Measurements from ENCODE around the gene OTOR.

DNA sequence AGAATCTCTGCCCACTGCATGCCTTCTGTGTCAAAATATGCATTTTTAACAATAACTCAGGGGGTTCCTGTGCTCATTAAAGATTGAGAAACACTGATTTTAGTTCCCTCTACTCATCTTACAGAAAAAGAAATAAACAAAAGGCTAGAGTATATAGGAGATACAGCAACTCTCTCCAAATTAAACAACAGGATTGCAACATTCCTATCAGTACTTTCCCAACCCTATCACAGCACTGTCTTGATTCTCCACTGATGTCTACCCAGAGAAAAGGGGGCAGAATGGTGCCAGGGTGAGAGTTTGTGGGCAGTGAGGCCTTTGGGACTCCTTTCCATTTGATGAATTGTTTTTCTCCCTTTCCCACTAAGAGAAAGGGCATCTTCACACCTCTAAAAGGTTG is 4.7 kb downstream of the OTOR start:
- TF ChIP-seq, protein P1, sequence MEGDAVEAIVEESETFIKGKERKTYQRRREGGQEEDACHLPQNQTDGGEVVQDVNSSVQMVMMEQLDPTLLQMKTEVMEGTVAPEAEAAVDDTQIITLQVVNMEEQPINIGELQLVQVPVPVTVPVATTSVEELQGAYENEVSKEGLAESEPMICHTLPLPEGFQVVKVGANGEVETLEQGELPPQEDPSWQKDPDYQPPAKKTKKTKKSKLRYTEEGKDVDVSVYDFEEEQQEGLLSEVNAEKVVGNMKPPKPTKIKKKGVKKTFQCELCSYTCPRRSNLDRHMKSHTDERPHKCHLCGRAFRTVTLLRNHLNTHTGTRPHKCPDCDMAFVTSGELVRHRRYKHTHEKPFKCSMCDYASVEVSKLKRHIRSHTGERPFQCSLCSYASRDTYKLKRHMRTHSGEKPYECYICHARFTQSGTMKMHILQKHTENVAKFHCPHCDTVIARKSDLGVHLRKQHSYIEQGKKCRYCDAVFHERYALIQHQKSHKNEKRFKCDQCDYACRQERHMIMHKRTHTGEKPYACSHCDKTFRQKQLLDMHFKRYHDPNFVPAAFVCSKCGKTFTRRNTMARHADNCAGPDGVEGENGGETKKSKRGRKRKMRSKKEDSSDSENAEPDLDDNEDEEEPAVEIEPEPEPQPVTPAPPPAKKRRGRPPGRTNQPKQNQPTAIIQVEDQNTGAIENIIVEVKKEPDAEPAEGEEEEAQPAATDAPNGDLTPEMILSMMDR (conservative IDR thresholded peaks at IDR 0.05 in 1 of 2, IDR thresholded peaks at IDR 0.05 in 1 of 2; ENCODE audit: extremely low read depth in 1 of 2, insufficient read depth in 1 of 2, low read depth in 1 of 2, low read length in 2 of 2), result no peak
- no peak for TF ChIP-seq EZH2 (IDR thresholded peaks at IDR 0.05; ENCODE audit: borderline replicate concordance, low read length)
